B cell (primary cell): ENCODE measurements around the gene FFAR2. TPM values are rescaled to one million over a fixed set of nuclear protein-coding genes. Genes with fewer than 3 reads are reported as not detected.

Experiments used
- ATAC-seq: fragments of 200-7000 bp; cut with Tn5 transposase; one replicate; pipeline ENCODE4 v1.10.0; 2021; ENCODE audit warnings: low read depth, mild to moderate bottlenecking, moderate number of reproducible peaks, moderate library complexity
- CTCF ChIA-PET: fragments of 350-600 bp; sonication (Branson Sonifier 250); formaldehyde crosslinking; loops from one replicate; lab custom pipeline; 2021; ENCODE audit warnings: antibody characterized with exemption, inconsistent platforms; lab: Charles Lee
- POLR2A ChIA-PET: fragments of 350-600 bp; sonication (Branson Sonifier 250); formaldehyde crosslinking; loops from one replicate; lab custom pipeline; 2021; ENCODE audit warnings: antibody characterized with exemption; lab: Charles Lee
- DNase-seq: peaks from one replicate; pipeline ENCODE4 v3.0.0; 2013
- H2AFZ ChIP-seq: 2 replicates; pipeline ENCODE4 v1.6.1; 2012; ENCODE audit warnings: mild to moderate bottlenecking, low read depth, low read length; ENCODE audit not compliant: insufficient read depth, poor library complexity, severe bottlenecking
- H3K27ac ChIP-seq, 2 donors: 1 replicate in 1 of 2; 2 replicates in 1 of 2; pipeline ENCODE4 v1.5.1; 2012 to 2013; ENCODE audit warnings: low read length in 2 of 2, mild to moderate bottlenecking in 2 of 2, moderate library complexity in 1 of 2
- H3K27me3 ChIP-seq, 4 experiments: fragments of 200-600 bp in 1 of 4; sonication (generic) in 1 of 4; replicated peaks in 1 of 4; 1 replicate in 2 of 4; 2 replicates in 2 of 4; pipeline versions ENCODE4 v1.6.1 to v1.7.0; 2013 to 2016; ENCODE audit warnings: low read length in 3 of 4, mild to moderate bottlenecking in 2 of 4, mixed read lengths in 1 of 4, moderate library complexity in 1 of 4; ENCODE audit not compliant: insufficient read depth in 4 of 4, control insufficient read depth in 3 of 4; ENCODE audit errors: control extremely low read depth in 1 of 4
- H3K36me3 ChIP-seq, 2 experiments: replicated peaks in 1 of 2; 1 replicate in 1 of 2; 2 replicates in 1 of 2; pipeline versions ENCODE4 v1.6.1 to v1.7.1; 2013; ENCODE audit warnings: low read length in 1 of 2; ENCODE audit not compliant: insufficient read depth in 2 of 2, control insufficient read depth in 1 of 2; ENCODE audit errors: control extremely low read depth in 1 of 2, extremely low read depth in 1 of 2
- H3K4me1 ChIP-seq, 2 donors: fragments of 200-600 bp in 1 of 2; sonication (generic) in 1 of 2; 1 replicate in 1 of 2; 2 replicates in 1 of 2; pipeline versions ENCODE4 v1.5.1 to v1.6.1; 2013 to 2017; ENCODE audit warnings: low read length in 2 of 2; ENCODE audit not compliant: control insufficient read depth in 2 of 2, insufficient read depth in 2 of 2
- H3K4me2 ChIP-seq: replicated peaks from 2 replicates; pipeline ENCODE3; 2012; ENCODE audit warnings: mild to moderate bottlenecking, low read depth, low read length; ENCODE audit not compliant: poor library complexity, severe bottlenecking
- H3K4me3 ChIP-seq, 5 experiments: fragments of 200-600 bp in 1 of 5; sonication (generic) in 1 of 5; 1 replicate in 3 of 5; 2 replicates in 2 of 5; pipeline versions ENCODE4 v1.5.1 to v1.7.0; 2011 to 2016; ENCODE audit warnings: low read length in 4 of 5, mild to moderate bottlenecking in 4 of 5, low read depth in 2 of 5, control low read depth in 1 of 5, moderate library complexity in 1 of 5; ENCODE audit not compliant: insufficient read depth in 1 of 5; ENCODE audit errors: control extremely low read depth in 1 of 5, extremely low read depth in 1 of 5
- H3K79me2 ChIP-seq: fragments of 200-600 bp; sonication (generic); one replicate; pipeline ENCODE4 v1.6.0; 2016; ENCODE audit warnings: low read length; ENCODE audit not compliant: control insufficient read depth, insufficient read depth
- H3K9ac ChIP-seq: fragments of 200-600 bp; sonication (generic); 2 replicates; pipeline ENCODE4 v1.6.1; 2017; ENCODE audit warnings: mild to moderate bottlenecking, low read length, moderate library complexity
- H3K9me3 ChIP-seq, 3 donors: one replicate each; pipeline versions ENCODE4 v1.6.1 to v1.7.1; 2013; ENCODE audit warnings: low read length in 2 of 3; ENCODE audit not compliant: control insufficient read depth in 2 of 3, insufficient read depth in 1 of 3; ENCODE audit errors: control extremely low read depth in 1 of 3
- H4K20me1 ChIP-seq: 2 replicates; pipeline ENCODE4 v1.6.0; 2012; ENCODE audit warnings: mild to moderate bottlenecking, low read length; ENCODE audit not compliant: insufficient read depth, control insufficient read depth, poor library complexity, severe bottlenecking
- H3K27ac Mint-ChIP-seq: one replicate; pipeline ENCODE4 v1.8.0; 2021; ENCODE audit warnings: mixed read lengths
- H3K27me3 Mint-ChIP-seq: one replicate; pipeline ENCODE4 v1.8.0; 2021; ENCODE audit warnings: mixed read lengths
- H3K4me1 Mint-ChIP-seq: one replicate; pipeline ENCODE4 v1.8.0; 2021; ENCODE audit warnings: mixed read lengths
- H3K4me3 Mint-ChIP-seq: one replicate; pipeline ENCODE4 v1.8.0; 2021; ENCODE audit warnings: mixed read lengths
- H3K9me3 Mint-ChIP-seq: one replicate; pipeline ENCODE4 v1.8.0; 2022; ENCODE audit warnings: mixed read lengths; ENCODE audit not compliant: insufficient read depth
- CTCF ChIP-seq: fragments of 200-600 bp; IDR thresholded peaks from one replicate; pipeline ENCODE4 v1.8.0; 2022; ENCODE audit warnings: antibody characterized with exemption, mild to moderate bottlenecking
- EZH2 ChIP-seq: IDR thresholded peaks from 2 replicates; pipeline ENCODE4 v1.6.1; 2012; ENCODE audit warnings: borderline replicate concordance, low read depth, mild to moderate bottlenecking, moderate library complexity, low read length; ENCODE audit not compliant: insufficient read depth, poor library complexity, severe bottlenecking
- WGBS: methylation state at CpG from one replicate; pipeline ENCODE4 v1.1.5; 2013; ENCODE audit warnings: missing lambda C conversion rate; ENCODE audit not compliant: insufficient coverage; 5-methylcytosine and 5-hydroxymethylcytosine counted together
- intact Hi-C: fragments of 100-400 bp; cut with micrococcal nuclease; formaldehyde crosslinking; loops from one replicate; pipeline ENCODE4 v1.10.0; 2022
- polyA plus RNA-seq: library from polyadenylated mRNA; depleted of rRNA; stranded (reverse); fragments of >200 nt; gene quantifications from 2 replicates; pipeline ENCODE4 v1.2.3, GENCODE V29; 2012
- total RNA-seq, 2 donors: library from RNA; stranded (reverse); fragments of 120-200 nt in 1 of 2; gene quantifications; 1 replicate in 1 of 2; 2 replicates in 1 of 2; pipeline versions ENCODE4 v1.2.3 to v1.2.4, GENCODE V29; 2013 to 2022

FFAR2 gene
- total and polyA plus RNA-seq, 2 donors (not counting 1 experiment from before 2014, with no cell fraction given): 0.31 TPM; not detected in 1

GRCh38 chr19:35414442-35414841 lies 33.6 kb upstream of the FFAR2 start:
- no peak for ATAC-seq
- no peak for TF ChIP-seq CTCF
- no peak for TF ChIP-seq EZH2
- H3K27me3 ChIP-seq: peaks cover 0 to 6% (median 0%) of the 10 kb centered on the region in 4 experiments

GRCh38 chr19:35416331-35416730 lies 31.7 kb upstream of the FFAR2 start:
- H3K4me3 Mint-ChIP-seq: no peak overlapping the region
- peaks cover 3 to 4% of the 10 kb centered on the region in 2 donors for H3K4me1 ChIP-seq
- intact Hi-C loops: no loop called here
- no peak overlapping the region for H2AFZ ChIP-seq
- H3K36me3 ChIP-seq: no peaks in the 10 kb centered on the region
- 97% methylated on average over 4 of the region's 7 CpGs for WGBS
- peaks cover 0 to 6% (median 0%) of the 10 kb centered on the region in 4 experiments for H3K27me3 ChIP-seq
- TF ChIP-seq CTCF (no peak), EZH2 (no peak)
- no peaks in the 10 kb centered on the region for H3K9me3 Mint-ChIP-seq
- ChIA-PET POLR2A (no interaction called here), CTCF (interaction anchor here (1.3 to 2.4 kb wide), 2 partner anchors 63 to 79 kb away, joined by 4 to 8 read pairs; no protein-coding TSS in a partner anchor)
- no peak overlapping the region for H3K27ac Mint-ChIP-seq
- no peak overlapping the region for H3K4me2 ChIP-seq
- H3K79me2 ChIP-seq: no peaks in the 10 kb centered on the region
- H3K4me1 Mint-ChIP-seq: peaks cover 10% of the 10 kb centered on the region
- no peaks in the 10 kb centered on the region for H3K9me3 ChIP-seq
- H3K27ac ChIP-seq: no peak overlapping the region
- no peak overlapping the region for H3K4me3 ChIP-seq
- no peak for DNase-seq
- no peak for ATAC-seq
- H4K20me1 ChIP-seq: no peaks in the 10 kb centered on the region
- no peak overlapping the region for H3K9ac ChIP-seq
- peaks cover 45% of the 10 kb centered on the region for H3K27me3 Mint-ChIP-seq

More at GRCh38 chr19:35414442-35414841, 33.6 kb upstream of the FFAR2 start:
- H3K9me3 Mint-ChIP-seq: no peaks in the 10 kb centered on the region
- H3K4me3 ChIP-seq: no peak overlapping the region
- no peak overlapping the region for H2AFZ ChIP-seq
- ChIA-PET CTCF (interaction anchor here (1.0 to 2.4 kb wide), 2 partner anchors 58 to 81 kb away, joined by 3 to 8 read pairs; no protein-coding TSS in a partner anchor), POLR2A (no interaction called here)
- no peaks in the 10 kb centered on the region for H4K20me1 ChIP-seq
- no peak overlapping the region for H3K9ac ChIP-seq
- H3K4me2 ChIP-seq: no peak overlapping the region
- H3K4me1 Mint-ChIP-seq: peaks cover 8% of the 10 kb centered on the region
- H3K4me3 Mint-ChIP-seq: no peak overlapping the region
- no peaks in the 10 kb centered on the region for H3K79me2 ChIP-seq
- no peak for DNase-seq
- H3K9me3 ChIP-seq: no peaks in the 10 kb centered on the region
- no peaks in the 10 kb centered on the region for H3K4me1 ChIP-seq
- no peaks in the 10 kb centered on the region for H3K36me3 ChIP-seq
- peaks cover 42% of the 10 kb centered on the region for H3K27me3 Mint-ChIP-seq
- no peak overlapping the region for H3K27ac ChIP-seq
- H3K27ac Mint-ChIP-seq: no peak overlapping the region
- intact Hi-C loops: no loop called here
- WGBS: 83% methylated on average over 1 of the region's 3 CpGs
